ENCODE data around the gene MLST8.

- TF ChIP-seq, protein P1, sequence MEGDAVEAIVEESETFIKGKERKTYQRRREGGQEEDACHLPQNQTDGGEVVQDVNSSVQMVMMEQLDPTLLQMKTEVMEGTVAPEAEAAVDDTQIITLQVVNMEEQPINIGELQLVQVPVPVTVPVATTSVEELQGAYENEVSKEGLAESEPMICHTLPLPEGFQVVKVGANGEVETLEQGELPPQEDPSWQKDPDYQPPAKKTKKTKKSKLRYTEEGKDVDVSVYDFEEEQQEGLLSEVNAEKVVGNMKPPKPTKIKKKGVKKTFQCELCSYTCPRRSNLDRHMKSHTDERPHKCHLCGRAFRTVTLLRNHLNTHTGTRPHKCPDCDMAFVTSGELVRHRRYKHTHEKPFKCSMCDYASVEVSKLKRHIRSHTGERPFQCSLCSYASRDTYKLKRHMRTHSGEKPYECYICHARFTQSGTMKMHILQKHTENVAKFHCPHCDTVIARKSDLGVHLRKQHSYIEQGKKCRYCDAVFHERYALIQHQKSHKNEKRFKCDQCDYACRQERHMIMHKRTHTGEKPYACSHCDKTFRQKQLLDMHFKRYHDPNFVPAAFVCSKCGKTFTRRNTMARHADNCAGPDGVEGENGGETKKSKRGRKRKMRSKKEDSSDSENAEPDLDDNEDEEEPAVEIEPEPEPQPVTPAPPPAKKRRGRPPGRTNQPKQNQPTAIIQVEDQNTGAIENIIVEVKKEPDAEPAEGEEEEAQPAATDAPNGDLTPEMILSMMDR (IDR thresholded peaks at IDR 0.05; ENCODE audit: low read length): no peak
- TF ChIP-seq EZH2 (IDR thresholded peaks at IDR 0.05; ENCODE audit: borderline replicate concordance, low read length): no peak
Observed at GRCh38 chr16:2156849-2157224, 48.4 kb upstream of the MLST8 start.

All from OCI-LY1 (cell line).